ENCODE measurements around the gene DSP.

DNA sequence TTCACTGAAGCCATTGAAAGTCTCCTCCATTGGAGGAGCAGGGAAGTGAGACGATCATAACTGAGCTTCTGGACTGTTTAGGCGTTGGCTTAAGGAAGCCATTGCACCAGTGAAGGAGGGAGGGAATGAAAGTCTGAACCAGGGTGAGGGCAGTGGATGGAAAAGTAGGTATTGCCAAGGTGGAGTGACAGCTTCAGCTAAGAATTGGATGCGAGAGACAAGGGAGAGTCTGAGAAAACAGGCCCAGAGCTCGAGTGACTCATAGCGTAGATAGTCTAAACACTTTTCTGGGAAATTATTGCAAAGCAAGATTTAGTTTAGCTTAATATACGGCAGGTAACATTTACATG, 4.5 kb downstream of the DSP start:
- TF ChIP-seq FOXK1 (CRISPR knock-in tag; IDR thresholded peaks at IDR 0.05), result no peak
- TF ChIP-seq CTCF (IDR thresholded peaks at IDR 0.05), result no peak
- no peak for TF ChIP-seq SMAD3 (CRISPR knock-in tag; IDR thresholded peaks at IDR 0.05; ENCODE audit: borderline replicate concordance)
- TF ChIP-seq ZBTB21 (CRISPR knock-in tag; IDR thresholded peaks at IDR 0.05; ENCODE audit: borderline replicate concordance), result no peak
- no peak for TF ChIP-seq NFYB (CRISPR knock-in tag; conservative IDR thresholded peaks at IDR 0.05; ENCODE audit: low read depth)
- no peak for TF ChIP-seq ATF3 (CRISPR knock-in tag; conservative IDR thresholded peaks at IDR 0.05)
- TF ChIP-seq MAX (CRISPR knock-in tag; IDR thresholded peaks at IDR 0.05), result no peak
- no peak for TF ChIP-seq MLX (CRISPR knock-in tag; IDR thresholded peaks at IDR 0.05)
- TF ChIP-seq, protein P1, sequence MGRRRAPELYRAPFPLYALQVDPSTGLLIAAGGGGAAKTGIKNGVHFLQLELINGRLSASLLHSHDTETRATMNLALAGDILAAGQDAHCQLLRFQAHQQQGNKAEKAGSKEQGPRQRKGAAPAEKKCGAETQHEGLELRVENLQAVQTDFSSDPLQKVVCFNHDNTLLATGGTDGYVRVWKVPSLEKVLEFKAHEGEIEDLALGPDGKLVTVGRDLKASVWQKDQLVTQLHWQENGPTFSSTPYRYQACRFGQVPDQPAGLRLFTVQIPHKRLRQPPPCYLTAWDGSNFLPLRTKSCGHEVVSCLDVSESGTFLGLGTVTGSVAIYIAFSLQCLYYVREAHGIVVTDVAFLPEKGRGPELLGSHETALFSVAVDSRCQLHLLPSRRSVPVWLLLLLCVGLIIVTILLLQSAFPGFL (CRISPR knock-in tag; IDR thresholded peaks at IDR 0.05; ENCODE audit: borderline replicate concordance), result no peak
